GM12878 (cell line): Measurements from ENCODE around the gene DIP2C. TPM values are rescaled to one million over a fixed set of nuclear protein-coding genes. Genes with fewer than 3 reads are reported as not detected.

Source experiments
- ATAC-seq: fragments of 200-7000 bp; cut with Tn5 transposase; 3 replicates; pipeline ENCODE4 v1.9.1; 2020; ENCODE audit warnings: mild to moderate bottlenecking, moderate library complexity
- BruUV-seq: library from RNA; stranded (reverse); fragments of 400-500 nt; replicated peaks from 2 replicates; lab custom pipeline; 2021; lab: Mats Ljungman, UMichigan
- CTCF ChIA-PET: fragments of 300-600 bp; sonication (Branson Sonifier 250); formaldehyde crosslinking; extraction: SDS; loops from one replicate; lab custom pipeline; 2021; ENCODE audit warnings: inconsistent platforms; lab: Yijun Ruan, JAX
- POLR2A ChIA-PET: fragments of 350-600 bp; formaldehyde crosslinking; extraction: SDS; loops from one replicate; lab custom pipeline; 2021; ENCODE audit warnings: inconsistent platforms; lab: Charles Lee
- RAD21 ChIA-PET: fragments of 300-600 bp; sonication (Branson Sonifier 250); formaldehyde crosslinking; loops from one replicate; lab custom pipeline; 2023; ENCODE audit warnings: antibody characterized with exemption; ENCODE audit not compliant: unreplicated experiment; lab: Charles Lee
- SMC1A ChIA-PET: fragments of 300-600 bp; sonication (Branson Sonifier 250); formaldehyde crosslinking; loops from one replicate; lab custom pipeline; 2023; ENCODE audit not compliant: unreplicated experiment, uncharacterized antibody; lab: Charles Lee
- DNase-seq: peaks from one replicate; pipeline ENCODE4 v3.0.0-alpha.2; 2011; ENCODE audit warnings: low read depth, low spot score
- FAIRE-seq: peaks from 3 replicates; lab custom pipeline; 2011; peaks lifted over from hg19 to GRCh38; lab: Jason Lieb, UNC
- H2AFZ ChIP-seq: 2 replicates; pipeline ENCODE4 v1.6.0; 2011; ENCODE audit warnings: low read depth, low read length, control low read depth; ENCODE audit not compliant: control insufficient read depth
- H3K27ac ChIP-seq: 2 replicates; pipeline ENCODE4 v1.5.1; 2011; ENCODE audit warnings: control low read depth; ENCODE audit not compliant: control insufficient read depth, insufficient read depth
- H3K27me3 ChIP-seq, 2 experiments: replicated peaks in 1 of 2; 2 replicates each; pipeline versions ENCODE4 v1.6.0 to v1.6.1; 2011; ENCODE audit warnings: low read length in 1 of 2; ENCODE audit not compliant: control insufficient read depth in 2 of 2, insufficient read depth in 2 of 2
- H3K36me3 ChIP-seq, 2 experiments: 2 replicates each; pipeline ENCODE4 v1.5.1; 2011; ENCODE audit warnings: low read length in 1 of 2; ENCODE audit not compliant: control insufficient read depth in 2 of 2, insufficient read depth in 2 of 2
- H3K4me1 ChIP-seq: 2 replicates; pipeline ENCODE4 v1.6.1; 2011; ENCODE audit warnings: mild to moderate bottlenecking, low read length, moderate library complexity, mixed read lengths; ENCODE audit not compliant: control insufficient read depth, insufficient read depth
- H3K4me2 ChIP-seq: 2 replicates; pipeline ENCODE4 v1.6.0; 2011; ENCODE audit warnings: control low read depth; ENCODE audit not compliant: control insufficient read depth, insufficient read depth
- H3K4me3 ChIP-seq: fragments of 200-600 bp; sonication (generic); 2 replicates; pipeline ENCODE4 v1.5.1; 2016
- H3K79me2 ChIP-seq: 2 replicates; pipeline ENCODE4 v1.6.0; 2011; ENCODE audit warnings: low read length; ENCODE audit not compliant: control insufficient read depth, insufficient read depth
- H3K9ac ChIP-seq: 2 replicates; pipeline ENCODE4 v1.8.0; 2011; ENCODE audit warnings: low read length, control low read depth, mixed read lengths; ENCODE audit not compliant: control insufficient read depth, insufficient read depth
- H3K9me3 ChIP-seq: replicated peaks from 3 replicates; pipeline ENCODE4 v1.5.1; 2011; ENCODE audit warnings: mild to moderate bottlenecking, low read length; ENCODE audit not compliant: control insufficient read depth, insufficient read depth
- H4K20me1 ChIP-seq: 2 replicates; pipeline ENCODE4 v1.6.0; 2011; ENCODE audit not compliant: control insufficient read depth, insufficient read depth
- ATF7 ChIP-seq: fragments of 450-650 bp; IDR thresholded peaks from 2 replicates; pipeline ENCODE4 v1.6.1; 2016; ENCODE audit warnings: low read depth, mild to moderate bottlenecking
- BHLHE40 ChIP-seq, 2 experiments: fragments of 450-650 bp in 1 of 2; IDR thresholded peaks; 2 replicates each; pipeline ENCODE4 v1.6.1; 2011 to 2017; ENCODE audit warnings: low read depth in 2 of 2, borderline replicate concordance in 1 of 2, improper control_type of control experiment in 1 of 2, low read length in 1 of 2, mild to moderate bottlenecking in 1 of 2
- CHD2 ChIP-seq: IDR thresholded peaks from 2 replicates; pipeline ENCODE4 v1.6.1; 2011; ENCODE audit warnings: low read depth, low read length, improper control_type of control experiment, borderline replicate concordance
- EZH2 ChIP-seq: IDR thresholded peaks from 2 replicates; pipeline ENCODE4 v1.6.1; 2012; ENCODE audit warnings: low read depth, mild to moderate bottlenecking, control low read depth, inconsistent platforms, low read length, borderline replicate concordance; ENCODE audit not compliant: control insufficient read depth
- HDAC6 ChIP-seq: fragments of 200-600 bp; sonication (generic); IDR thresholded peaks from one replicate; pipeline ENCODE4 v1.8.0; 2017; ENCODE audit warnings: antibody characterized with exemption; ENCODE audit not compliant: unreplicated experiment
- IKZF2 ChIP-seq, 2 experiments: fragments of 450-650 bp; IDR thresholded peaks; 2 replicates each; pipeline ENCODE4 v1.6.1; 2017; ENCODE audit warnings: mild to moderate bottlenecking in 2 of 2, moderate library complexity in 2 of 2
- NFXL1 ChIP-seq: fragments of 450-650 bp; IDR thresholded peaks from 2 replicates; pipeline ENCODE4 v1.6.1; 2017; ENCODE audit warnings: antibody characterized with exemption, mild to moderate bottlenecking, borderline replicate concordance
- NFYA ChIP-seq: IDR thresholded peaks from 2 replicates; pipeline ENCODE4 v1.6.1; 2011; ENCODE audit warnings: low read depth, mild to moderate bottlenecking, low read length, improper control_type of control experiment, borderline replicate concordance
- POLR2A ChIP-seq: IDR thresholded peaks from 2 replicates; pipeline ENCODE4 v1.6.1; 2011; ENCODE audit warnings: low read depth, mild to moderate bottlenecking, low read length
- POLR2AphosphoS2 ChIP-seq: IDR thresholded peaks from 2 replicates; pipeline ENCODE4 v1.6.1; 2011; ENCODE audit warnings: low read depth, mild to moderate bottlenecking, low read length, improper control_type of control experiment, moderate library complexity
- RAD51 ChIP-seq: fragments of 450-650 bp; IDR thresholded peaks from 2 replicates; pipeline ENCODE4 v1.6.1; 2016; ENCODE audit warnings: moderate library complexity, mild to moderate bottlenecking, inconsistent platforms
- RBBP5 ChIP-seq: fragments of 200-600 bp; sonication (generic); conservative IDR thresholded peaks from 2 replicates; pipeline ENCODE4 v1.6.1; 2016
- RCOR1 ChIP-seq: conservative IDR thresholded peaks from 2 replicates; pipeline ENCODE4 v1.6.1; 2012; ENCODE audit warnings: low read depth, low read length, improper control_type of control experiment
- TARDBP ChIP-seq: IDR thresholded peaks from 2 replicates; pipeline ENCODE4 v1.6.1; 2016; ENCODE audit warnings: borderline replicate concordance
- WGBS: methylation state at CpG from one replicate; pipeline ENCODE4 v1.1.6; 2016; ENCODE audit warnings: low lambda C conversion rate; ENCODE audit not compliant: insufficient replicate concordance, insufficient coverage; ENCODE audit errors: missing lambda C conversion rate; 5-methylcytosine and 5-hydroxymethylcytosine counted together
- in situ Hi-C: fragments of 300-500 bp; cut with MboI; formaldehyde crosslinking; loops from 9 replicates; pipeline ENCODE4 v1.14.3; 2018; ENCODE audit warnings: mixed read lengths
- intact Hi-C: fragments of 100-400 bp; cut with micrococcal nuclease; formaldehyde crosslinking; loops from one replicate; pipeline ENCODE4 v1.14.2; 2022; ENCODE audit not compliant: unreplicated experiment
- polyA plus RNA-seq, 11 experiments: library from polyadenylated mRNA; depleted of rRNA in 4 of 11; unstranded in 6 of 11; stranded (reverse) in 5 of 11; fragments of >200 nt; fragmentation: Nextera tagmentation in 4 of 11; fragmentation: Illumina TruSeq in 1 of 11; extraction: Ambion mirVana in 4 of 11; extraction: Trizol in 1 of 11; gene quantifications; 1 replicate in 1 of 11; 2 replicates in 10 of 11; pipeline versions ENCODE4 v1.2.1 to v1.2.3, GENCODE V29; 2011 to 2016; ENCODE audit warnings: inconsistent platforms in 2 of 11, missing spikeins in 2 of 11, low read depth in 1 of 11
- total RNA-seq, 4 experiments: library from RNA; depleted of rRNA in 3 of 4; stranded (reverse); fragments of >200 nt in 3 of 4; fragmentation: Illumina TruSeq in 1 of 4; extraction: Trizol in 1 of 4; gene quantifications; 2 replicates each; pipeline versions ENCODE4 v1.2.1 to v1.2.3, GENCODE V29; 2013 to 2021
- TF ChIP-seq, protein P1 (sequence below): fragments of 450-650 bp; formaldehyde crosslinking; IDR thresholded peaks from 2 replicates; pipeline ENCODE4 v1.4.0; 2022; ENCODE audit warnings: mild to moderate bottlenecking, moderate library complexity
- TF ChIP-seq, protein P2 (sequence below): IDR thresholded peaks from 2 replicates; pipeline ENCODE4 v1.6.1; 2012; ENCODE audit warnings: mild to moderate bottlenecking, low read depth, low read length
- TF ChIP-seq, protein P3 (sequence below): IDR thresholded peaks from 2 replicates; pipeline ENCODE4 v1.6.1; 2012; ENCODE audit warnings: low read depth, low read length, improper control_type of control experiment

DIP2C gene
- total and polyA plus RNA-seq, 10 of the 15 experiments (the other 5 are each of a cell fraction or from before 2014, with no cell fraction given): 0.01 to 0.10 (median 0.06) TPM

DNA sequence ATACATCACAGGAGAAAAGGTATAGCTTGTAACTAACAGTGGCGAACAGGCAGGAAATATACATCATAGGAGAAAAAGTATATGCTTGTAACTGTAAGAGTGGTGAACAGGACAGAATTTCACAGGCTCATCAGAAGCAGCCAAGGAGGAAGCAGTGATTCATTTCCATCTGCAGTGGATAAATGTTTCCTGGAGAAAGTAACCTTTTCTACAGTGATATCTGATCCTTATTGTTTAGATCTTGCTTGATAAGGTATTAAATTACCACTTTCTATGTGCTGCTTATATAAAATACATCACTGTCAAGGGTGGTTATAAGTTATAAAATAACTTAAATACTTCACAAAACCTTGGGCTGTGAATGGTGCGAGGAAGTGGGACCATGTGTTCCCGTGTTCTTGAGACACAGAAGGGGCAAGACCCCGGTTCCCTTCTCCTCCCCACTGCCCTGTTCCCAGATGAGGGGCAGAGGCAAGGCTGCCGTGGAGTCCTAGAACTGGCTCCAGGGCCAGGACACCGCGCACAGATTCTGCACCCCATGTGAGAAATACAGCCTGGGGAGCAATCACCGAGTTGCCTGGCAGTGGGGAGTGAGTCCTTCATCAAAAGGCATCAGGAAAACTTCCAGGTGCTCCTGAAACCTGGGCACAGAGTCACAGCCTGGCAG, 135.2 kb downstream of the DIP2C start:
- in situ Hi-C loops: no loop called here
- BruUV-seq: no TSS peak
- no peaks in the 10 kb centered on the region for H3K79me2 ChIP-seq
- H3K4me3 ChIP-seq: no peak overlapping the region
- DNase-seq: no peak
- FAIRE-seq: no peak
- H3K36me3 ChIP-seq: no peaks in the 10 kb centered on the region
- no peaks in the 10 kb centered on the region for H4K20me1 ChIP-seq
- RAD21 ChIA-PET: no interaction called here
- SMC1A ChIA-PET: no interaction called here
- H3K9ac ChIP-seq: no peak overlapping the region
- POLR2A ChIA-PET: no interaction called here
- intact Hi-C loops: no loop called here
- no peaks in the 10 kb centered on the region for H3K4me1 ChIP-seq
- H3K27me3 ChIP-seq: no peaks in the 10 kb centered on the region; a peak in 1 of 4 replicates
- 43% methylated on average over 8 of the region's 8 CpGs for WGBS
- no peak for TF ChIP-seq HDAC6
- TF ChIP-seq NFXL1: no peak
- TF ChIP-seq TARDBP: no peak
- TF ChIP-seq, protein P1, sequence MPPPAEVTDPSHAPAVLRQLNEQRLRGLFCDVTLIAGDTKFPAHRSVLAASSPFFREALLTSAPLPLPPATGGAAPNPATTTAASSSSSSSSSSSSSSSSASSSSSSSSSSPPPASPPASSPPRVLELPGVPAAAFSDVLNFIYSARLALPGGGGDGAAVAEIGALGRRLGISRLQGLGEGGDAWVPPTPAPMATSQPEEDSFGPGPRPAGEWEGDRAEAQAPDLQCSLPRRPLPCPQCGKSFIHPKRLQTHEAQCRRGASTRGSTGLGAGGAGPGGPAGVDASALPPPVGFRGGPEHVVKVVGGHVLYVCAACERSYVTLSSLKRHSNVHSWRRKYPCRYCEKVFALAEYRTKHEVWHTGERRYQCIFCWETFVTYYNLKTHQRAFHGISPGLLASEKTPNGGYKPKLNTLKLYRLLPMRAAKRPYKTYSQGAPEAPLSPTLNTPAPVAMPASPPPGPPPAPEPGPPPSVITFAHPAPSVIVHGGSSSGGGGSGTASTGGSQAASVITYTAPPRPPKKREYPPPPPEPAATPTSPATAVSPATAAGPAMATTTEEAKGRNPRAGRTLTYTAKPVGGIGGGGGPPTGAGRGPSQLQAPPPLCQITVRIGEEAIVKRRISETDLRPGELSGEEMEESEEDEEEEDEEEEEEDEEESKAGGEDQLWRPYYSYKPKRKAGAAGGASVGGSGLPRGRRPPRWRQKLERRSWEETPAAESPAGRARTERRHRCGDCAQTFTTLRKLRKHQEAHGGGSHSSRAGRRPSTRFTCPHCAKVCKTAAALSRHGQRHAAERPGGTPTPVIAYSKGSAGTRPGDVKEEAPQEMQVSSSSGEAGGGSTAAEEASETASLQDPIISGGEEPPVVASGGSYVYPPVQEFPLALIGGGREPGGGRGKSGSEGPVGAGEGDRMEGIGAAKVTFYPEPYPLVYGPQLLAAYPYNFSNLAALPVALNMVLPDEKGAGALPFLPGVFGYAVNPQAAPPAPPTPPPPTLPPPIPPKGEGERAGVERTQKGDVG (CRISPR knock-in tag): no peak
- no peak for TF ChIP-seq IKZF2 (IDR thresholded peaks at IDR 0.05)
- no peak for TF ChIP-seq RAD51
- no peak for TF ChIP-seq POLR2A
- no peak for TF ChIP-seq POLR2AphosphoS2
- TF ChIP-seq, protein P2, sequence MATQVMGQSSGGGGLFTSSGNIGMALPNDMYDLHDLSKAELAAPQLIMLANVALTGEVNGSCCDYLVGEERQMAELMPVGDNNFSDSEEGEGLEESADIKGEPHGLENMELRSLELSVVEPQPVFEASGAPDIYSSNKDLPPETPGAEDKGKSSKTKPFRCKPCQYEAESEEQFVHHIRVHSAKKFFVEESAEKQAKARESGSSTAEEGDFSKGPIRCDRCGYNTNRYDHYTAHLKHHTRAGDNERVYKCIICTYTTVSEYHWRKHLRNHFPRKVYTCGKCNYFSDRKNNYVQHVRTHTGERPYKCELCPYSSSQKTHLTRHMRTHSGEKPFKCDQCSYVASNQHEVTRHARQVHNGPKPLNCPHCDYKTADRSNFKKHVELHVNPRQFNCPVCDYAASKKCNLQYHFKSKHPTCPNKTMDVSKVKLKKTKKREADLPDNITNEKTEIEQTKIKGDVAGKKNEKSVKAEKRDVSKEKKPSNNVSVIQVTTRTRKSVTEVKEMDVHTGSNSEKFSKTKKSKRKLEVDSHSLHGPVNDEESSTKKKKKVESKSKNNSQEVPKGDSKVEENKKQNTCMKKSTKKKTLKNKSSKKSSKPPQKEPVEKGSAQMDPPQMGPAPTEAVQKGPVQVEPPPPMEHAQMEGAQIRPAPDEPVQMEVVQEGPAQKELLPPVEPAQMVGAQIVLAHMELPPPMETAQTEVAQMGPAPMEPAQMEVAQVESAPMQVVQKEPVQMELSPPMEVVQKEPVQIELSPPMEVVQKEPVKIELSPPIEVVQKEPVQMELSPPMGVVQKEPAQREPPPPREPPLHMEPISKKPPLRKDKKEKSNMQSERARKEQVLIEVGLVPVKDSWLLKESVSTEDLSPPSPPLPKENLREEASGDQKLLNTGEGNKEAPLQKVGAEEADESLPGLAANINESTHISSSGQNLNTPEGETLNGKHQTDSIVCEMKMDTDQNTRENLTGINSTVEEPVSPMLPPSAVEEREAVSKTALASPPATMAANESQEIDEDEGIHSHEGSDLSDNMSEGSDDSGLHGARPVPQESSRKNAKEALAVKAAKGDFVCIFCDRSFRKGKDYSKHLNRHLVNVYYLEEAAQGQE: no peak
- TF ChIP-seq ATF7: no peak
- TF ChIP-seq RCOR1: no peak
- no peak for TF ChIP-seq NFYA
- TF ChIP-seq EZH2: no peak
- no peak for TF ChIP-seq RBBP5
- no peak for TF ChIP-seq CHD2
- TF ChIP-seq, protein P3, sequence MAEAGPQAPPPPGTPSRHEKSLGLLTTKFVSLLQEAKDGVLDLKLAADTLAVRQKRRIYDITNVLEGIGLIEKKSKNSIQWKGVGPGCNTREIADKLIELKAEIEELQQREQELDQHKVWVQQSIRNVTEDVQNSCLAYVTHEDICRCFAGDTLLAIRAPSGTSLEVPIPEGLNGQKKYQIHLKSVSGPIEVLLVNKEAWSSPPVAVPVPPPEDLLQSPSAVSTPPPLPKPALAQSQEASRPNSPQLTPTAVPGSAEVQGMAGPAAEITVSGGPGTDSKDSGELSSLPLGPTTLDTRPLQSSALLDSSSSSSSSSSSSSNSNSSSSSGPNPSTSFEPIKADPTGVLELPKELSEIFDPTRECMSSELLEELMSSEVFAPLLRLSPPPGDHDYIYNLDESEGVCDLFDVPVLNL: no peak
- TF ChIP-seq BHLHE40 (IDR thresholded peaks at IDR 0.05; ENCODE audit: borderline replicate concordance in 1 of 2, low read depth in 2 of 2, low read length in 1 of 2): no peak
- no peak for ATAC-seq
- no peak overlapping the region for H2AFZ ChIP-seq
- H3K27ac ChIP-seq: no peak overlapping the region
- CTCF ChIA-PET: no interaction called here
- H3K9me3 ChIP-seq: no peaks in the 10 kb centered on the region
- H3K4me2 ChIP-seq: no peak overlapping the region
